HEK293T (cell line): Measurements from ENCODE around the gene CAPZB.

Experiments
- CTCF ChIA-PET: fragments of 350-600 bp; formaldehyde crosslinking; extraction: SDS; loops from one replicate; lab custom pipeline; 2021; ENCODE audit warnings: antibody characterized with exemption, inconsistent platforms; lab: Yijun Ruan, JAX
- POLR2A ChIA-PET: fragments of 350-600 bp; formaldehyde crosslinking; extraction: SDS; loops from one replicate; lab custom pipeline; 2020; ENCODE audit warnings: antibody characterized with exemption, inconsistent platforms; lab: Yijun Ruan, JAX
- DNase-seq: peaks from one replicate; pipeline ENCODE4 v3.0.0; 2012; ENCODE audit warnings: mixed read lengths; ENCODE audit errors: extremely low spot score
- ARNT ChIP-seq: fragments of 450-650 bp; IDR thresholded peaks from 2 replicates; pipeline ENCODE4 v1.6.1; 2017; ENCODE audit warnings: mild to moderate bottlenecking
- BHLHE40 ChIP-seq: fragments of 450-650 bp; IDR thresholded peaks from 2 replicates; pipeline ENCODE4 v1.6.1; 2016; ENCODE audit warnings: mild to moderate bottlenecking, moderate library complexity, borderline replicate concordance
- CTBP1 ChIP-seq: fragments of 450-650 bp; IDR thresholded peaks from 2 replicates; pipeline ENCODE4 v1.6.1; 2016; ENCODE audit warnings: borderline replicate concordance
- ELF4 ChIP-seq: fragments of 450-650 bp; IDR thresholded peaks from 2 replicates; pipeline ENCODE4 v1.6.1; 2017; ENCODE audit warnings: antibody characterized with exemption
- FOXA1 ChIP-seq: fragments of 450-650 bp; IDR thresholded peaks from 2 replicates; pipeline ENCODE4 v1.6.1; 2016; ENCODE audit warnings: mild to moderate bottlenecking
- FOXK2 ChIP-seq: fragments of 450-650 bp; IDR thresholded peaks from 2 replicates; pipeline ENCODE4 v1.6.1; 2016; ENCODE audit warnings: mild to moderate bottlenecking
- FOXM1 ChIP-seq: fragments of 450-650 bp; IDR thresholded peaks from 2 replicates; pipeline ENCODE4 v1.6.1; 2017; ENCODE audit warnings: mild to moderate bottlenecking, borderline replicate concordance
- HDGF ChIP-seq: fragments of 450-650 bp; IDR thresholded peaks from 2 replicates; pipeline ENCODE4 v1.6.1; 2017; ENCODE audit warnings: antibody characterized with exemption, borderline replicate concordance
- L3MBTL2 ChIP-seq: fragments of 450-650 bp; conservative IDR thresholded peaks from 2 replicates; pipeline ENCODE4 v1.6.1; 2016; ENCODE audit warnings: mild to moderate bottlenecking
- LEF1 ChIP-seq: fragments of 450-650 bp; IDR thresholded peaks from 2 replicates; pipeline ENCODE4 v1.6.1; 2017; ENCODE audit warnings: mild to moderate bottlenecking, borderline replicate concordance
- NFRKB ChIP-seq: fragments of 450-650 bp; IDR thresholded peaks from 2 replicates; pipeline ENCODE4 v1.6.1; 2016; ENCODE audit warnings: mild to moderate bottlenecking, moderate library complexity
- SP1 ChIP-seq: fragments of 450-650 bp; IDR thresholded peaks from 2 replicates; pipeline ENCODE4 v1.6.1; 2017
- SUZ12 ChIP-seq: fragments of 450-650 bp; IDR thresholded peaks from 2 replicates; pipeline ENCODE4 v1.6.1; 2016; ENCODE audit warnings: mild to moderate bottlenecking
- TARDBP ChIP-seq: fragments of 450-650 bp; IDR thresholded peaks from 2 replicates; pipeline ENCODE4 v1.6.1; 2016
- ZNF384 ChIP-seq: fragments of 450-650 bp; IDR thresholded peaks from 2 replicates; pipeline ENCODE4 v1.6.1; 2016
- TF ChIP-seq, protein P1 (sequence below): fragments of 450-650 bp; IDR thresholded peaks from 2 replicates; pipeline ENCODE4 v1.6.1; 2016

The CAPZB gene

DNA sequence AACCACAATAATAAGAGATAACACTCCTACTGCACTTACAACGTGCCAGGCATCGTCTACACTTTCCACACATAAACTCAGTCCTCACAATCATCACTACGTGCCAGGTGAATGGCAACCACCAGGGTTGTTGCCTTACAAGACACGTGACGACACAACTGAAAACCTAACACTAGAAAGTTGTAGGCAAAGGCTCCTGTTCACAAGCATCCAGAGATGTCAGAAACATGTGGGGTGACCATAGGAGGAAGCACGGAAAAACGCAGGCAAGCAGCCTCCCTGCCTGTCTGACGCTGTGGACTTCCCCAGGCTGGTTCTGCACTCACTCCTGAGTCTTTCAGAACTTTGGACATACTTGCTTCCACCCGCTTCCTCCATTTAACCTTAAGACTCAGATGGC, 7.0 kb downstream of the CAPZB start:
- POLR2A ChIA-PET: no interaction called here
- DNase-seq: no peak
- CTCF ChIA-PET: no interaction called here

DNA sequence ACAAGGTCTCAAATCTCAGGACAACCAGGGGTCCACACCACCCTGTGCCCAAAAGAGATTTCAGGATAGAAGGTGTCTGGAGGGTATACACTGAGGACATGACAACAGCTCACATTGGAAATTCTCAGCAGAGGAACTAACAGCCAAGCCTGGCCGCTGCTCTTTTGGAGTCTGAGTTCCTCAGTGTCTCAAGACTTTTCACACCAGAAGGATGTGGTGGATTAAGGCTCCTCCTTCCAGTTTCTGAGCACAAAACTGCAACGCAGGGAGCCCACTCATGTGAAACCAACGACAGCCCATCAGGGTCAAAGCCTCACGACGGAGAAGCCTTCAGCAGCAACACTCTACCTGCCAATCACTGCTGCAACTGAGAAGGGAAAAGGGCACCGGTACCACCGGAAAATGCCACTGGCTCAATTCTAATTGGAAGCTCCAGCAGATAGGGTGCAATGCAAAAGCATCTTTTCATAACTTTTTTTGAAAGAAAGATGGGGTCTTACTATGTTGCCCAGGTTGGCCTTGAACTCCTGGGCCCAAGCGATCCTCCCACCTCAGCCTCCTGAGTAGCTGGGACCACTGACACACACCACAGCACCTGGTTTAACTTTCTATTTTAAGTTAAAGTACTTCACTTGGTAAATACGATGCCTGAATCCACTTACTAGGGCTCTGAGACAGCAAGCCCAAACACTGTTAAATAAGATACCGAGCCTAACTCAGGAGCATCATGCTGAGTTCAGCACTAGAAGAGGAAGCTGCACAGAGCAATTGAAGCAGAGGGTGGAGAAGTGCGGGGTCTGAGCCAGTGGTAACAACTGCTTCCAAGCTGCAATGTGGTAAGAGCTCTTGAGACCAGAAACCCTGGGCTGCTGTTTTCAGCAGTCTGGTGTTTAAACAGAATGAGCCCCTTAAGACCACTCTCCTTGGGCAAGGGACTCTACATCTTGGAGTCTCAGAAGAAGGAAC, 7.8 kb downstream of the CAPZB start:
- ChIA-PET CTCF (no interaction called here), POLR2A (no interaction called here)
- DNase-seq: no peak
- TF ChIP-seq NFRKB (no peak), L3MBTL2 (no peak), FOXM1 (no peak), TARDBP (no peak), ARNT (no peak), ELF4 (no peak), ZNF384 (no peak), HDGF (no peak), CTBP1 (no peak), FOXK2 (no peak), LEF1 (no peak)
- TF ChIP-seq, protein P1, sequence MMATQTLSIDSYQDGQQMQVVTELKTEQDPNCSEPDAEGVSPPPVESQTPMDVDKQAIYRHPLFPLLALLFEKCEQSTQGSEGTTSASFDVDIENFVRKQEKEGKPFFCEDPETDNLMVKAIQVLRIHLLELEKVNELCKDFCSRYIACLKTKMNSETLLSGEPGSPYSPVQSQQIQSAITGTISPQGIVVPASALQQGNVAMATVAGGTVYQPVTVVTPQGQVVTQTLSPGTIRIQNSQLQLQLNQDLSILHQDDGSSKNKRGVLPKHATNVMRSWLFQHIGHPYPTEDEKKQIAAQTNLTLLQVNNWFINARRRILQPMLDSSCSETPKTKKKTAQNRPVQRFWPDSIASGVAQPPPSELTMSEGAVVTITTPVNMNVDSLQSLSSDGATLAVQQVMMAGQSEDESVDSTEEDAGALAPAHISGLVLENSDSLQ: no peak

More for the DNA sequence above, 7.0 kb downstream of the CAPZB start:
- TF ChIP-seq BHLHE40: no peak
- no peak for TF ChIP-seq NFRKB
- TF ChIP-seq ARNT: no peak

GRCh38 chr1:19476450-19477190, 8.7 kb downstream of the CAPZB start:
- no peak for TF ChIP-seq HDGF
- TF ChIP-seq SUZ12: no peak
- no peak for TF ChIP-seq FOXM1
- no peak for TF ChIP-seq BHLHE40
- TF ChIP-seq TARDBP: no peak
- TF ChIP-seq ARNT: no peak
- TF ChIP-seq SP1: no peak
- no peak for TF ChIP-seq LEF1
- no peak for TF ChIP-seq FOXK2
- TF ChIP-seq ZNF384: no peak
- TF ChIP-seq, protein P1: no peak
- TF ChIP-seq ELF4: no peak
- TF ChIP-seq FOXA1: no peak
- no peak for TF ChIP-seq L3MBTL2
- TF ChIP-seq NFRKB: no peak
- ChIA-PET CTCF (interaction anchor here (0.6 kb wide), 1 partner anchor 35 kb away, joined by 4 read pairs; no protein-coding TSS in a partner anchor), POLR2A (no interaction called here)
- no peak for DNase-seq

- POLR2A ChIA-PET: no interaction called here
- CTCF ChIA-PET: interaction anchor here (0.5 kb wide), 1 partner anchor 53 kb away, joined by 3 read pairs; no protein-coding TSS in a partner anchor
These were observed 10.0 kb downstream of the CAPZB start for GRCh38 chr1:19475296-19475695.

DNA sequence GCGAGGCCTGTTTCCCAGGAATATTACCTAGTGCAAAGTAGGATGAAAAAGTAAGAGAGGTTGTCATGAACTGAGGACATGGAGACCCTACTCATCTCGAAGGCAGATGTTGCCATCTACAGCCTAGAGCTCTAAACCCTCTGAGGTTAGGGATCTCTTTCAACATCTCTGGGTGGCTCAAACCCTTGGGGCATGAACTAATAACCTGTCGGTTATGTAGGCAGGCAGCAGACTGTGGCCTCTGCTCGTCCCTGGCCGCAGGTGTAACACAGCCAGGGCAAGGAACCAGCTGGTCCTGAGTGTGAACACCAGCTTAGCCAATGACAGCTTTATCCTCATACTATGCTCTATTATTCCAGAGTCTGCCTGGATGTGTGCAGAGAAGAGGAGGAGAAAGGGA, 13.2 kb downstream of the CAPZB start:
- ChIA-PET CTCF (no interaction called here), POLR2A (interaction anchor here (1.2 kb wide), 1 partner anchor 12 kb away, joined by 4 read pairs; the partner anchor contains the start of gene CAPZB)
- no peak for TF ChIP-seq SUZ12
- DNase-seq: no peak

More at GRCh38 chr1:19475296-19475695, 10.0 kb downstream of the CAPZB start:
- no peak for DNase-seq
- TF ChIP-seq FOXK2: no peak
- TF ChIP-seq, protein P1: no peak
- no peak for TF ChIP-seq LEF1
- no peak for TF ChIP-seq TARDBP
- TF ChIP-seq FOXA1: no peak
- TF ChIP-seq ZNF384: no peak
- no peak for TF ChIP-seq BHLHE40
- TF ChIP-seq SUZ12: no peak
- TF ChIP-seq ELF4: no peak
- TF ChIP-seq NFRKB: no peak
- TF ChIP-seq FOXM1: no peak
- no peak for TF ChIP-seq SP1
- TF ChIP-seq L3MBTL2: no peak
- TF ChIP-seq HDGF: no peak

GRCh38 chr1:19469004-19469403, 16.3 kb downstream of the CAPZB start:
- CTCF ChIA-PET: interaction anchor here (0.8 to 1.0 kb wide), 2 partner anchors 19 to 78 kb away, joined by 3 read pairs; no protein-coding TSS in a partner anchor
- DNase-seq: no peak
- POLR2A ChIA-PET: no interaction called here
- TF ChIP-seq FOXK2 (no peak), BHLHE40 (no peak), ARNT (no peak), HDGF (no peak), L3MBTL2 (no peak), LEF1 (no peak), TARDBP (no peak), NFRKB (no peak), CTBP1 (no peak), ELF4 (no peak), SUZ12 (no peak), FOXM1 (no peak), FOXA1 (no peak), ZNF384 (no peak), SP1 (no peak)
- TF ChIP-seq, protein P1: no peak
